Limb (tissue), 2 donors: ENCODE results near the gene DKKL1.

Source experiments
- DNase-seq, 2 donors: peaks; one replicate each; pipeline ENCODE4 v3.0.0-alpha.2; 2016; ENCODE audit errors: extremely low spot score in 2 of 2

The DKKL1 gene

GRCh38 chr19:49422407-49423070, 58.9 kb downstream of the DKKL1 start:
- DNase-seq: peak in 1 of 2 donors; percentile 67

- no peak for DNase-seq
Observed at GRCh38 chr19:49423071-49423984, 59.7 kb downstream of the DKKL1 start, which contains the start of gene PTH2. Gene PTH2 (minus strand): TSS chr19:49423441. CDS start chr19:49423339, 102 bp downstream.

GRCh38 chr19:49423985-49424303, 60.3 kb downstream of the DKKL1 start:
- no peak for DNase-seq
